ENCODE results near the gene C3orf20. TPM values are rescaled to one million over a fixed set of nuclear protein-coding genes. Genes with fewer than 3 reads are reported as not detected.
A peak's percentile ranks its signal among the peaks of the same experiment; 100 is the strongest.

C3orf20 gene
- total RNA-seq, 1 experiment from 2014 or later = not detected

- TF ChIP-seq CTCF (conservative IDR thresholded peaks at IDR 0.05; ENCODE audit: low read depth, low read length) (no peak), EZH2phosphoT487 (IDR thresholded peaks at IDR 0.05; ENCODE audit: borderline replicate concordance, low read length) (no peak), EZH2 (IDR thresholded peaks at IDR 0.05; ENCODE audit: low read length, unreplicated experiment) (no peak)
- Histone ChIP-seq H3K27me3 (ENCODE audit: low read length) (no peaks in the 10 kb centered on the region), H3F3A (ENCODE audit: low read length, unreplicated experiment) (no peaks in the 10 kb centered on the region), H3K4me2 (ENCODE audit: low read length) (no peak overlapping the region), H4K20me1 (ENCODE audit: low read length) (no peaks in the 10 kb centered on the region), H3K4me1 (ENCODE audit: insufficient read depth, low read length) (no peaks in the 10 kb centered on the region), H3K27ac (ENCODE audit: low read length) (no peak overlapping the region), H3K9me3 (ENCODE audit: low read length) (no peaks in the 10 kb centered on the region), H3K79me2 (ENCODE audit: low read length) (no peaks in the 10 kb centered on the region), H3K36me3 (ENCODE audit: low read depth, low read length) (peaks cover 71% of the 10 kb centered on the region), H2AFZ (ENCODE audit: low read length) (no peak overlapping the region), H3K9ac (ENCODE audit: low read length) (no peak overlapping the region), H3K9me2 (replicated peaks; ENCODE audit: low read length) (no peaks in the 10 kb centered on the region), H3K4me3 (ENCODE audit: low read length) (no peak overlapping the region)
- POLR2A ChIA-PET (ENCODE audit: unreplicated experiment) = no interaction called here
- no peak for DNase-seq
- CTCF ChIA-PET = no interaction called here
- intact Hi-C loops (cut with micrococcal nuclease) = no loop called here
- ATAC-seq = no peak
- no TSS peak for BruUV-seq (replicated peaks)
Measured at GRCh38 chr3:14664170-14664569, 10.8 kb upstream of the C3orf20 start.

GRCh38 chr3:14672588-14672987 lies 2.4 kb upstream of the C3orf20 start:
- Histone ChIP-seq H3K27me3 (ENCODE audit: low read length) (no peaks in the 10 kb centered on the region), H3K27ac (ENCODE audit: low read length) (no peak overlapping the region), H3K9ac (ENCODE audit: low read length) (no peak overlapping the region), H4K20me1 (ENCODE audit: low read length) (no peaks in the 10 kb centered on the region), H3F3A (ENCODE audit: low read length, unreplicated experiment) (no peaks in the 10 kb centered on the region), H3K36me3 (ENCODE audit: low read depth, low read length) (peaks cover 43% of the 10 kb centered on the region), H2AFZ (ENCODE audit: low read length) (no peak overlapping the region), H3K4me3 (ENCODE audit: low read length) (no peak overlapping the region), H3K4me1 (ENCODE audit: insufficient read depth, low read length) (no peaks in the 10 kb centered on the region), H3K9me3 (ENCODE audit: low read length) (no peaks in the 10 kb centered on the region), H3K79me2 (ENCODE audit: low read length) (no peaks in the 10 kb centered on the region), H3K4me2 (ENCODE audit: low read length) (no peak overlapping the region), H3K9me2 (replicated peaks; ENCODE audit: low read length) (no peaks in the 10 kb centered on the region)
- CTCF ChIA-PET = no interaction called here
- intact Hi-C loops (cut with micrococcal nuclease) = no loop called here
- TF ChIP-seq EZH2 (IDR thresholded peaks at IDR 0.05; ENCODE audit: low read length, unreplicated experiment) (no peak), CTCF (conservative IDR thresholded peaks at IDR 0.05; ENCODE audit: low read depth, low read length) (no peak), EZH2phosphoT487 (IDR thresholded peaks at IDR 0.05; ENCODE audit: borderline replicate concordance, low read length) (no peak)
- ATAC-seq (no peak), DNase-seq (no peak)
- POLR2A ChIA-PET (ENCODE audit: unreplicated experiment) = no interaction called here
- TSS peak; percentile 6 for BruUV-seq (replicated peaks)

GRCh38 chr3:14676881-14677280 lies 1.9 kb downstream of the C3orf20 start:
- no peaks in the 10 kb centered on the region for H3F3A ChIP-seq (ENCODE audit: low read length, unreplicated experiment)
- ATAC-seq = no peak
- no peaks in the 10 kb centered on the region for H3K9me3 ChIP-seq (ENCODE audit: low read length)
- no TSS peak for BruUV-seq (replicated peaks)
- no peaks in the 10 kb centered on the region for H3K27me3 ChIP-seq (ENCODE audit: low read length)
- no peaks in the 10 kb centered on the region for H3K9me2 ChIP-seq (replicated peaks; ENCODE audit: low read length)
- no peak overlapping the region for H3K9ac ChIP-seq (ENCODE audit: low read length)
- H2AFZ ChIP-seq (ENCODE audit: low read length) = no peak overlapping the region
- H3K4me2 ChIP-seq (ENCODE audit: low read length) = no peak overlapping the region
- no peaks in the 10 kb centered on the region for H3K79me2 ChIP-seq (ENCODE audit: low read length)
- H4K20me1 ChIP-seq (ENCODE audit: low read length) = no peaks in the 10 kb centered on the region
- H3K4me1 ChIP-seq (ENCODE audit: insufficient read depth, low read length) = no peaks in the 10 kb centered on the region
- ChIA-PET CTCF (no interaction called here), POLR2A (ENCODE audit: unreplicated experiment) (no interaction called here)
- H3K4me3 ChIP-seq (ENCODE audit: low read length) = no peak overlapping the region
- intact Hi-C loops (cut with micrococcal nuclease) = no loop called here
- DNase-seq = no peak
- H3K27ac ChIP-seq (ENCODE audit: low read length) = no peak overlapping the region
- no peak for TF ChIP-seq EZH2phosphoT487 (IDR thresholded peaks at IDR 0.05; ENCODE audit: borderline replicate concordance, low read length)
- TF ChIP-seq EZH2 (IDR thresholded peaks at IDR 0.05; ENCODE audit: low read length, unreplicated experiment) = no peak
- TF ChIP-seq CTCF (conservative IDR thresholded peaks at IDR 0.05; ENCODE audit: low read depth, low read length) = no peak
- H3K36me3 ChIP-seq (ENCODE audit: low read depth, low read length) = peaks cover 8% of the 10 kb centered on the region; the same call in 1 of the 2 replicates

Measured in PC-3 (cell line).